ENCODE measurements around the gene AHDC1.

DNA sequence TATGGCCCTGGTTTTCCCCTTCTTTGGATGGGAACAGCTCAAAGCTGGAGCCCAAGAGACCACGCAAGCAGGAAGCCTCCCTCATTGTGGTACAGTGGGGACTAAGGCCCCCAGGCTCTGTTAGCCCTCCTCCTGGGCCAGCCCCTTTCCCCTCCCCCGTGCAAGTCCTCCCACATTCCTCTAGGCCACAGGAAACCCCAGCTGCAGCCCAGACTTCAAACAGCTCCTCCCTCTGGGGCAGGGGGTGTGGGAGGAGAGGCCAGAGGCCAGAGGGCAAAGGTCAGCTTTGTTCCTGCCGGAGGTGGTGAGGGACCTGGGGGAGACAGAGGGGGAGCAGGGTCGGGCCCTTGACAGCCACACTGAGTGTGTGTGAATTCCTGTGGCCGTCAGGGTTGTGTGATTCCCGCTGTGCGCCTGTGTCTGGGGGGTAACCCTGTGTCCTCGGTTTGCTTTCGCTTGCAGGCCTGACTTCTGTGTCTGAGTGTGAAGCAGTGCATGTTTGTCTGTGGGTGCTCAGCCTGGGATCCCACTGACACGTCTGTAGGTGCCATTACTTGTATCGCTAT is 3.4 kb upstream of the AHDC1 start:
- TF ChIP-seq POLR2AphosphoS5 (IDR thresholded peaks at IDR 0.05) (no peak), POLR2A (IDR thresholded peaks at IDR 0.05) (no peak), EP300 (IDR thresholded peaks at IDR 0.05) (no peak)
- TF ChIP-seq, protein P1, sequence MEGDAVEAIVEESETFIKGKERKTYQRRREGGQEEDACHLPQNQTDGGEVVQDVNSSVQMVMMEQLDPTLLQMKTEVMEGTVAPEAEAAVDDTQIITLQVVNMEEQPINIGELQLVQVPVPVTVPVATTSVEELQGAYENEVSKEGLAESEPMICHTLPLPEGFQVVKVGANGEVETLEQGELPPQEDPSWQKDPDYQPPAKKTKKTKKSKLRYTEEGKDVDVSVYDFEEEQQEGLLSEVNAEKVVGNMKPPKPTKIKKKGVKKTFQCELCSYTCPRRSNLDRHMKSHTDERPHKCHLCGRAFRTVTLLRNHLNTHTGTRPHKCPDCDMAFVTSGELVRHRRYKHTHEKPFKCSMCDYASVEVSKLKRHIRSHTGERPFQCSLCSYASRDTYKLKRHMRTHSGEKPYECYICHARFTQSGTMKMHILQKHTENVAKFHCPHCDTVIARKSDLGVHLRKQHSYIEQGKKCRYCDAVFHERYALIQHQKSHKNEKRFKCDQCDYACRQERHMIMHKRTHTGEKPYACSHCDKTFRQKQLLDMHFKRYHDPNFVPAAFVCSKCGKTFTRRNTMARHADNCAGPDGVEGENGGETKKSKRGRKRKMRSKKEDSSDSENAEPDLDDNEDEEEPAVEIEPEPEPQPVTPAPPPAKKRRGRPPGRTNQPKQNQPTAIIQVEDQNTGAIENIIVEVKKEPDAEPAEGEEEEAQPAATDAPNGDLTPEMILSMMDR (IDR thresholded peaks at IDR 0.05), result no peak

Measured in sigmoid colon (tissue), 4 donors.